WI38 (cell line): ENCODE data around the gene IGFBP5.

Source experiments
- H3K4me3 ChIP-seq: 2 replicates; pipeline ENCODE4 v1.5.1; 2011; ENCODE audit warnings: low read depth, mild to moderate bottlenecking, control low read depth, low read length
- TF ChIP-seq, protein P1 (sequence below): IDR thresholded peaks from 2 replicates; pipeline ENCODE4 v1.5.1; 2012; ENCODE audit warnings: low read depth, mild to moderate bottlenecking, control low read depth, low read length

Gene IGFBP5

DNA sequence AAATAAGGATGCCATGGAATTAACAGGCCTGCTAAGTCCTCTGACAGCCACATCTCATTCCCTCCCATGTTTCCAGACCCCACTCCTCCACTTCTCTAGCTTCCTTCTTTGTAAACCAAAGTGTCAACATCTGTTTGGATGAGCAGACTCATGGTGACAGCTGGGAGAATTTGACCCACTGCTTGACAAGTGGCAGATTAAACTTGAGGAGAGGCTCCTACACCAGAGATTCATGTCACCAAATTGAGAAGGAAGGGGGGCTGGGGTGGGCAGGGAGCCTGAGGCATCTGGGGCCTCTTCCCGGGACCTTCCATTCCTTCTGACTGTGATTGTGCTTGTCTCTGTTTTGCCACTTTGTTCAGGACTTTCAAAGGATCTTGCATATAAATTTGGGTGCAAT, 41.0 kb upstream of the IGFBP5 start:
- TF ChIP-seq, protein P1, sequence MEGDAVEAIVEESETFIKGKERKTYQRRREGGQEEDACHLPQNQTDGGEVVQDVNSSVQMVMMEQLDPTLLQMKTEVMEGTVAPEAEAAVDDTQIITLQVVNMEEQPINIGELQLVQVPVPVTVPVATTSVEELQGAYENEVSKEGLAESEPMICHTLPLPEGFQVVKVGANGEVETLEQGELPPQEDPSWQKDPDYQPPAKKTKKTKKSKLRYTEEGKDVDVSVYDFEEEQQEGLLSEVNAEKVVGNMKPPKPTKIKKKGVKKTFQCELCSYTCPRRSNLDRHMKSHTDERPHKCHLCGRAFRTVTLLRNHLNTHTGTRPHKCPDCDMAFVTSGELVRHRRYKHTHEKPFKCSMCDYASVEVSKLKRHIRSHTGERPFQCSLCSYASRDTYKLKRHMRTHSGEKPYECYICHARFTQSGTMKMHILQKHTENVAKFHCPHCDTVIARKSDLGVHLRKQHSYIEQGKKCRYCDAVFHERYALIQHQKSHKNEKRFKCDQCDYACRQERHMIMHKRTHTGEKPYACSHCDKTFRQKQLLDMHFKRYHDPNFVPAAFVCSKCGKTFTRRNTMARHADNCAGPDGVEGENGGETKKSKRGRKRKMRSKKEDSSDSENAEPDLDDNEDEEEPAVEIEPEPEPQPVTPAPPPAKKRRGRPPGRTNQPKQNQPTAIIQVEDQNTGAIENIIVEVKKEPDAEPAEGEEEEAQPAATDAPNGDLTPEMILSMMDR = no peak
- no peak overlapping the region for H3K4me3 ChIP-seq

DNA sequence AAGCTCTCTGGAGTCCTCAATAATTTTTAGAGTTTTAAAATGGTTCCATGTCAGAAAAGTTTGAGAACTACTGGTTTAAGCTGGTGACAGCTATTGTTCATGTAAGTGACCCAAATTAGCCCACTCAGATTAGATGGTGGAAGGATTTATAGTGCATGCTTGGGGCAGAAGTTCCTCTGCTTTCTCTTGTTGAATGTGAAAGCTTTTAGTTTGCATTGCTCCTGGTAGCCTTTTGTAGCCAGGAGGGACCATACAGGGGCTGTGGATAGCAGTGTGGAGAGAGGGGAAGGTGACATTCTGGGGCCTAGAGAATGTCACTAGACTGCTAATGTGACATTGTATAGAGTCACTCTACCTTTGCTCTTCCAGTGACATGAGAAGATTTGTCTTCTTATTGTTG, 40.3 kb upstream of the IGFBP5 start:
- TF ChIP-seq, protein P1 = no peak

DNA sequence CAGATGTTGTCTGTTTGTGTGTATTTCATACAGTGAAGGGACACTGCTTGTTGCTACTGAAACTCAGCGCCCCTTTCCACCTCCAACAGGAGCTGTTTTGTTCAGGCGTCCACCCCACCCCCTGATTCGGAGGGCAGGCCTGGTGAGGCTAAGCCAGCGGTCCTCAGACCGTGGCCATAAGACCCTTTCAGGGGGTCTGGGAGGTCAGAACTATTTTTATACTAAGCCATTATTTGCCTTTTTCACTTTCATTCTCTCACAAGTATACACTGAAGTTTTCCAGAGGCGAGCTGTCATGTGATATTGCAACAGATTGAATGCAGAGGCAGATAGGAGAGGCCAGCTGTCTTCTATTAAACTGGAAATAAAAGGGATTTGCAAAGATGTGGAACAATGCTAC, 39.7 kb upstream of the IGFBP5 start:
- no peak overlapping the region for H3K4me3 ChIP-seq
- TF ChIP-seq, protein P1 = no peak

More for the DNA sequence above, 40.3 kb upstream of the IGFBP5 start:
- H3K4me3 ChIP-seq = no peak overlapping the region

DNA sequence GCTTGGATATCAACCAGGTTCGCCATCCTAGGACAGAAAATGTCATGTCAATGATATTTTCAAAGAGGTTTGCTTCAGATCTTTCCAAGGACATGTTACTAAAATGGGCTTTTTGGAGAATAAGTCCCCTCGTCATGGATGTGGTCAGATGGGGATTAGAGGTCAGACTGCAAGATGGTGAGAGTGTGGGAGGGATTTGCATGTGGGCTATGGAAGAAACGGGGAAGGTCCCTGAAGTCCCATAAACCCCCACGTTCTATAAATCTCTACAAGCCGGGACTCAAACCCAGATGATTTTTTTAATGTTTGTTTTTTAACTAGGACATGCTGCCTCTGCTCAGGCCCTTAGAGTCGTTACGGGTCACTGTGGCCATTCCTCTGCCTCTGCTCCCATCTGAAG, 37.7 kb upstream of the IGFBP5 start:
- no peak overlapping the region for H3K4me3 ChIP-seq
- TF ChIP-seq, protein P1 = no peak

DNA sequence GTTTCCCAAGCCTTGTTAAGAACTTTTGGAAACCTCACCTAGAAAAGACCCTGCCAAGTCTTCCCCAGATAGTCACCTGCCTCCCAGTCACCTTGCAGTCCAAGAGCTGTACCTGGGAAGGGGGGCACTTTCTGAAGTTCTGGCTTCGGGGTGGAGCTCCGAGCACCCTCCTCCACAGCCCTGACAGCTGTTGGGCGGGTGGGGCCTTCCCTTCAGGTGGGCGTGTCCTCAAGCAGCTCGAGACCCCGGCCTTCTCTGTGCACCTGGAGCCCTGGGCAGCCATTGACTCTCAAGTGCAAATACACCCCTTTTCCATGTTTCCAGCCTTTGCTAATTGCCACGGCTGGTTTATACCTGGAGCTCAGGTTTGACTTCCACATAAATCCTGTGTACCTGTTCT, 37.0 kb upstream of the IGFBP5 start:
- TF ChIP-seq, protein P1 = no peak
- no peak overlapping the region for H3K4me3 ChIP-seq

DNA sequence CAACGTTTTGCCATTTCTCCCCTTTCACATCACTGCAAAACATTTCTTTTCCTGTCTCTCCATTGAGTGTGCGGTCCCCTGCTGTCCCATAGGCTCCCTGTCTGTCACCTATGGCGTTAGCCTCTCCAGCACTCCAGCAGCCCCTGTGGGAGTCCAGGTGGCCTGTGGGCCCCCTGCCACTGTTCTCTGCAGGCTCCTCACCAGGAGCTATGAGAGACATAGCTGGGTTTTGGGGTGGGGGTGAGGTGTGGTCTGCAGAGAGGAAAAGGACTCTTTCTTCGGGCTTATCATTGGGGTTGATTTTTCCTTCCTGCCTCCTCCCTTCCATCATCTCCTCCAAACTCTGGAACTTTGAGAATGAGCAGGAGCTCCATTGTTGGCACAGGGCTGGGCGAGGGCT, 36.1 kb upstream of the IGFBP5 start:
- TF ChIP-seq, protein P1 = no peak
- no peak overlapping the region for H3K4me3 ChIP-seq

DNA sequence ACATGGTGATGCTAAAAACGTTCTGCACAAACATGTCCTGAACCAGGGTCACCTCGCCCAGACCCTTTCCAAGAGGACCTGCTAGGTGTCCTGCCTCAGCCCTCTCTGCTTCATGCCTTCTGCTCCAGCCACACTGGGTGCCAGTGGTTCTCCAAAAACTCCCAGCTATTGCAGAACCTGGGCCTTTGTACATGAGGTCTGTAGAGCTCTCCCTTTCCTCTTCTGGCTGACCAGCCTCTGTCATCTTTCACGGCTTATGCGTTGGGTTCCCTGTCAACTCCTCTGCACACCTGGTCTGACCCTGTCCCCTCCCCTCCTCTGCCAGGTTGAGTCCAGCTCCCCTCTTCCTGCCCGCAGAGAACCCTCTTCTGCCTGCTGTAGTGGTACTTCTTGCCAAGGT, 35.5 kb upstream of the IGFBP5 start:
- no peak overlapping the region for H3K4me3 ChIP-seq
- TF ChIP-seq, protein P1 = no peak
